Ovary (tissue), 9 donors: Measurements from ENCODE around the gene ZDHHC21. TPM values are rescaled to one million over a fixed set of nuclear protein-coding genes. Genes with fewer than 3 reads are reported as not detected.

ENCODE experiments used
- DNase-seq, 5 donors: peaks; one replicate each; pipeline ENCODE4 v3.0.0-alpha.2; 2019 to 2020
- H3K27ac ChIP-seq, 2 donors: fragments of 200-600 bp; one replicate each; pipeline versions ENCODE4 v1.5.1 to v1.8.0; 2019 to 2022
- H3K27me3 ChIP-seq: fragments of 200-600 bp; one replicate; pipeline ENCODE4 v1.8.0; 2022
- H3K36me3 ChIP-seq: fragments of 200-600 bp; sonication (generic); one replicate; pipeline ENCODE4 v1.5.1; 2019
- H3K4me1 ChIP-seq: one replicate; pipeline ENCODE4 v1.8.1; 2013; ENCODE audit warnings: mild to moderate bottlenecking, moderate library complexity; ENCODE audit not compliant: insufficient read depth
- H3K4me3 ChIP-seq: fragments of 200-600 bp; sonication (generic); one replicate; pipeline ENCODE4 v1.5.1; 2017
- H3K9me3 ChIP-seq, 2 donors: fragments of 200-600 bp in 1 of 2; sonication (generic) in 1 of 2; one replicate each; pipeline versions ENCODE4 v1.5.1 to v1.8.1; 2013 to 2019; ENCODE audit warnings: mild to moderate bottlenecking in 1 of 2, moderate library complexity in 1 of 2
- EP300 ChIP-seq: sonication (generic); formaldehyde crosslinking; IDR thresholded peaks from one replicate; pipeline ENCODE4 v1.6.1; 2017; ENCODE audit warnings: antibody characterized with exemption
- POLR2A ChIP-seq: fragments of 450-650 bp; IDR thresholded peaks from one replicate; pipeline ENCODE4 v1.6.1; 2017; ENCODE audit warnings: antibody characterized with exemption, mild to moderate bottlenecking, moderate library complexity
- WGBS, 3 donors: extraction: QIAGEN DNeasy Blood & Tissue Kit in 1 of 3; methylation state at CpG; one replicate each; pipeline versions ENCODE4 v1.1.5 to v1.1.7; 2013 to 2017; 5-methylcytosine and 5-hydroxymethylcytosine counted together
- intact Hi-C, 4 donors: fragments of 100-400 bp; cut with DNase I; formaldehyde crosslinking; loops; one replicate each; pipeline versions ENCODE4 v1.11.0 to v1.15.1; 2022 to 2023
- polyA plus RNA-seq, 2 donors: library from polyadenylated mRNA; stranded (reverse); fragments of 200-250 nt in 1 of 2; fragments of 350-450 nt in 1 of 2; fragmentation: Illumina TruSeq in 1 of 2; extraction: RNeasy Lipid Tissue Mini Kit (QIAGEN cat#74804) in 1 of 2; gene quantifications; one replicate each; pipeline ENCODE4 v1.2.3, GENCODE V29; 2013 to 2014
- total RNA-seq, 7 donors: library from RNA; depleted of rRNA in 2 of 7; stranded (reverse); fragments of >200 nt in 2 of 7; fragmentation: NEBNext Ultra II Directional in 3 of 7; extraction: Animal tissue kit (Norgen Biotek cat#: 25700) in 3 of 7; gene quantifications; one replicate each; pipeline versions ENCODE4 v1.1.0 to v1.2.4, GENCODE V29; 2016 to 2023
- TF ChIP-seq, protein P1 (sequence below), 3 donors: fragments of 450-650 bp in 2 of 3; fragments of 200-600 bp in 1 of 3; IDR thresholded peaks; one replicate each; pipeline versions ENCODE4 v1.5.1 to v1.8.0; 2016 to 2022; ENCODE audit warnings: antibody characterized with exemption in 3 of 3, mild to moderate bottlenecking in 1 of 3
- donor health status: DM: no; HTN: no; CAD: no; lungs with moderate emphysema.
- donor health status: DM: no; HTN: no; CAD: no.
- donor health status: Bipolar disorder and iron deficiency.
- donor health status: DM: yes; HTN: yes; CAD: no.
- donor health status: DM: no; HTN: no; CAD: no.
- donor health status: DM: yes; HTN: yes; CAD: no.

The ZDHHC21 gene
- total and polyA plus RNA-seq, 9 donors = 2.3 to 14.9 (median 8.6) TPM

DNA sequence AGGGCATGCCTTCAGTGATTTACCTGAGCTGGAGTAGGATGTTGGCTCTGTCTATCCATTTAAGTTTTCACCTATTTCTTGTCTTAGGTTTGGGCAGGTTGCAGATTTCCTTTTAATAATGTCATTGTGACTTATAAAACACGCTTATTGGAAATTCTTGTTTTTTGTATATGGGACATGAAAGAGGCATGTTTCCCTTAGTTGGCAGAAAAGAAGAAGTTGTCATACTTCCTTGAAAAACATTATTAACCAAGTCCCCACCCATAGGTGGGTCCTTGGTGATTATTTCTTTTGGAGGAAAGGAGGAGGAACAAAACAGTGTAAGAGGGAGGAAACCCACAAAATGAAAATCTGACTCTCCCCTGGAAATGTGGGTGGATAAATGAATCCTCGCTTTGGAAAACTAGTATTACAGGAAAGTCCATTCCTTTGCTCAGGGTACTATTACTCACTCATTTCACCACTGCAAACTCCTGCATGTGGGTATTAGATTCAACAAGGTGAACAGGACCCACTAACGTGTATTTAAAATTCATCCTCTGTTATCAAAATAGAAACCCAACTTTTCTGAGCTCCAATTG, 20.0 kb upstream of the ZDHHC21 start:
- no peak for TF ChIP-seq POLR2A
- TF ChIP-seq EP300 = no peak
- TF ChIP-seq, protein P1, sequence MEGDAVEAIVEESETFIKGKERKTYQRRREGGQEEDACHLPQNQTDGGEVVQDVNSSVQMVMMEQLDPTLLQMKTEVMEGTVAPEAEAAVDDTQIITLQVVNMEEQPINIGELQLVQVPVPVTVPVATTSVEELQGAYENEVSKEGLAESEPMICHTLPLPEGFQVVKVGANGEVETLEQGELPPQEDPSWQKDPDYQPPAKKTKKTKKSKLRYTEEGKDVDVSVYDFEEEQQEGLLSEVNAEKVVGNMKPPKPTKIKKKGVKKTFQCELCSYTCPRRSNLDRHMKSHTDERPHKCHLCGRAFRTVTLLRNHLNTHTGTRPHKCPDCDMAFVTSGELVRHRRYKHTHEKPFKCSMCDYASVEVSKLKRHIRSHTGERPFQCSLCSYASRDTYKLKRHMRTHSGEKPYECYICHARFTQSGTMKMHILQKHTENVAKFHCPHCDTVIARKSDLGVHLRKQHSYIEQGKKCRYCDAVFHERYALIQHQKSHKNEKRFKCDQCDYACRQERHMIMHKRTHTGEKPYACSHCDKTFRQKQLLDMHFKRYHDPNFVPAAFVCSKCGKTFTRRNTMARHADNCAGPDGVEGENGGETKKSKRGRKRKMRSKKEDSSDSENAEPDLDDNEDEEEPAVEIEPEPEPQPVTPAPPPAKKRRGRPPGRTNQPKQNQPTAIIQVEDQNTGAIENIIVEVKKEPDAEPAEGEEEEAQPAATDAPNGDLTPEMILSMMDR (IDR thresholded peaks at IDR 0.05) = no peak
- no peaks in the 10 kb centered on the region for H3K27me3 ChIP-seq
- WGBS, 3 donors = 79 to 88% (median 82%) methylated on average over 3 of the region's 3 CpGs
- H3K4me1 ChIP-seq = no peaks in the 10 kb centered on the region
- intact Hi-C loops = no loop called here
- no peaks in the 10 kb centered on the region for H3K36me3 ChIP-seq
- H3K27ac ChIP-seq = no peak overlapping the region
- no peak for DNase-seq
- H3K9me3 ChIP-seq = no peaks in the 10 kb centered on the region
- H3K4me3 ChIP-seq = no peak overlapping the region

DNA sequence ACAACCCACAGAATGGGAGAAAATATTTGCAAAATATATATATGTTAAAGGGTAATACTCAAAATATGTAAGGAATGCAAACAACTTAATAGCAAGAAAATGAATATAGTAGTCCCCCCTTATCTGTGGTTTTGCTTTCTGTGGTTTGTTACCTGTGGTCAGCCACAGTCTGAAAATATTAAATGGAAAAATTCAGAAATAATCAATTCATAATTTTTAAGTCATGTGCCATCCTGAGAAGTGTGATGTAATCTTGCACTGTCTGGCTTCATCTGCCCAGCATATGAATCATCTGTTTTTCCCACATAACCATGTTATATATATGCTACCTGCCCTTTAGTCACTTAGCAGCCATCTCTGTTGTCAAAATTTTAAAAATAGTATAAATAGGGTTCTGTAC, 17.6 kb upstream of the ZDHHC21 start:
- intact Hi-C loops = no loop called here
- no peak for DNase-seq
- Histone ChIP-seq H3K9me3 (no peaks in the 10 kb centered on the region), H3K27ac (no peak overlapping the region), H3K27me3 (no peaks in the 10 kb centered on the region), H3K4me3 (no peak overlapping the region), H3K36me3 (no peaks in the 10 kb centered on the region), H3K4me1 (no peaks in the 10 kb centered on the region)
- TF ChIP-seq POLR2A (no peak), EP300 (no peak)
- TF ChIP-seq, protein P1 (IDR thresholded peaks at IDR 0.05) = no peak

- Histone ChIP-seq H3K9me3 (peaks cover 2 to 4% of the 10 kb centered on the region in 2 donors), H3K27ac (no peak overlapping the region), H3K4me3 (no peak overlapping the region), H3K27me3 (no peaks in the 10 kb centered on the region), H3K4me1 (no peaks in the 10 kb centered on the region), H3K36me3 (no peaks in the 10 kb centered on the region)
- WGBS, 3 donors = 92 to 94% (median 92%) methylated on average over 5 of the region's 5 CpGs
- TF ChIP-seq, protein P1 (IDR thresholded peaks at IDR 0.05) = no peak
- TF ChIP-seq EP300 = no peak
- no peak for TF ChIP-seq POLR2A
- intact Hi-C loops = no loop called here
- no peak for DNase-seq
These were observed 13.4 kb upstream of the ZDHHC21 start for GRCh38 chr9:14706530-14707140.

- Histone ChIP-seq H3K27me3 (no peaks in the 10 kb centered on the region), H3K36me3 (no peaks in the 10 kb centered on the region), H3K4me1 (no peaks in the 10 kb centered on the region), H3K4me3 (no peak overlapping the region), H3K9me3 (peaks cover 2 to 4% of the 10 kb centered on the region in 2 donors), H3K27ac (no peak overlapping the region)
- no peak for TF ChIP-seq POLR2A
- no peak for TF ChIP-seq EP300
- TF ChIP-seq, protein P1 (IDR thresholded peaks at IDR 0.05) = no peak
- no peak for DNase-seq
- intact Hi-C loops = no loop called here
These were observed 11.8 kb upstream of the ZDHHC21 start for GRCh38 chr9:14705079-14705478.
